Measurements from ENCODE around the gene MAML3.

MAML3 gene

GRCh38 chr4:139682309-139682708, 471.7 kb downstream of the MAML3 start:
- Mint-ChIP-seq H3K9me3 (peaks cover 18% of the 10 kb centered on the region), H3K27me3 (ENCODE audit: low read depth) (no peaks in the 10 kb centered on the region), H3K27ac (peak overlapping the region; percentile 38), H3K4me3 (no peak overlapping the region), H3K36me3 (ENCODE audit: low read depth) (peaks cover 52% of the 10 kb centered on the region), H3K4me1 (ENCODE audit: low read depth) (peaks cover 21% of the 10 kb centered on the region)

GRCh38 chr4:139676913-139677585, 476.9 kb downstream of the MAML3 start:
- no peaks in the 10 kb centered on the region for H3K27me3 Mint-ChIP-seq (ENCODE audit: low read depth)
- H3K4me1 Mint-ChIP-seq (ENCODE audit: low read depth): peaks cover 9% of the 10 kb centered on the region
- H3K9me3 Mint-ChIP-seq: no peaks in the 10 kb centered on the region
- peaks cover 28% of the 10 kb centered on the region for H3K36me3 Mint-ChIP-seq (ENCODE audit: low read depth)
- H3K4me3 Mint-ChIP-seq: no peak overlapping the region
- H3K27ac Mint-ChIP-seq: peak overlapping the region; percentile 7

DNA sequence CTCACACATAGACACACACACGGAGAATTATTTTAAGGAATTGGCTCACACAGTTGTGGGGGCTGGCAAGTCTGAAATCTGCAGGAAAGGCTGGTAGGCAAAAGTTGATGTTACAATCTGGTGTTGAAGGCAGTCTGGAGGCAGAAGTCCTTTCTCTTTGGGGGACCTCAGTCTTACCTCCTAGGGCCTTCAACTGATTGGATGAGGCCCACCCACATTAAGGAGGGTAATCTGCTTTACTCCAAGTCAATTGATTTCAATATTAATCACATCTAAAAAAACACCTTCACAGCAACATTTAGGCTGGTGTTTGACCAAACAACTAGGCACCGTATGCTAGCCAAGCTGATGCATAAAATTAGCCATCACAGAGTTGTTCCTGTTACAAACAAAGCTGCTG, 477.6 kb downstream of the MAML3 start:
- Mint-ChIP-seq H3K27ac (no peak overlapping the region), H3K9me3 (no peaks in the 10 kb centered on the region), H3K27me3 (ENCODE audit: low read depth) (no peaks in the 10 kb centered on the region), H3K4me1 (ENCODE audit: low read depth) (peaks cover 8% of the 10 kb centered on the region), H3K4me3 (no peak overlapping the region), H3K36me3 (ENCODE audit: low read depth) (peaks cover 27% of the 10 kb centered on the region)

DNA sequence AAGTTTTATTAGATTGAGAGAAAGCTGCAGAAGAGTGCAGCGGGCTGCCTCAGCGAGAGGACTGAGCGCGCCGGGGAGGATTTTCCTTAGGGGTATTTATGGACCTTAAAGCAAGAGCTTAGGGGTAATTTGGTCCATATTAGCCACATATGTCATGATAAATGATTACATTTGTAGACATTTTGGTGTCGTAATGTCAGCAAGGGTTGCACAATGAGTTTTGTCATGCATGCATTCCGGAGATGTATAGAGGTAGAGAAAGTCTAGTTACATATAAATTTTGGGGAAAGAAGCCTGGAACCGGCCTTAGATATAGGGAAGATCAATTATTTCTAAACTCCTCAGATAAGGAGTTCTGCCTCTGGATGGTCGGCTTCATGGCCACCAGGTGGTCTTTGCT, 478.3 kb downstream of the MAML3 start:
- H3K27ac Mint-ChIP-seq: no peak overlapping the region

DNA sequence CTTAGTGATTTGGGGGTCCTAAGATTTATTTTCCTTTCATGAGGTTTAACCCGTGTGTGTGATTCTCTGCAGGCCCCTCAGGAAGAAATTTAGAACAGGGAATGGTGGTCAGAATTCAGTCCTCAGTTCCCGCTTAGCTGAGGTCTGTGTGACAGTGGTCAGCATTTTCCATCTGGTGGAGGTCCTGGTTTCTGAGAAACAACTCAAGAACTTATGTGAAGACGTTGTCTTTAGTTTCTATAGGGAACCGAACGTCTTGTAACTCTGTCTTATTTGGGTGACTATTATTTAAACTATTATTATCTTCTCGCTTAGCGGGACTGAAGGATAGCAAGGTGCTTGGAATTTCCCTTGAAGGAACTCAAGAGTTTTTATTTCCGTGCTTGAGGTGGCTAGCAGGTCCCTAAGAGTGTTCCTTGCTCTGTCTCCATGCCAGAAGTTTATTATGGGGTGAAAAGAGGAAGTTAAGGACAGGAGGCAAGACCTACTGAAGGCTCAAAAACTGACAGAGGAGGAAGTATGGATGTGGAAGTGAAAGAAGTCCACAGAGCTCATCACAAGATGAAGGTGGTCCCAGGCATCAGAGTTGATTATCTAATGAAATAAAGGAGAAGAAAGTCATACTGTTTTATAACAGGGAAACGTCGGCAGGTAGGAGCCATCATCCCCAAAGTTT, 479.0 kb downstream of the MAML3 start:
- peaks cover 8% of the 10 kb centered on the region for H3K4me1 Mint-ChIP-seq (ENCODE audit: low read depth)
- H3K9me3 Mint-ChIP-seq: no peaks in the 10 kb centered on the region
- H3K4me3 Mint-ChIP-seq: no peak overlapping the region
- H3K36me3 Mint-ChIP-seq (ENCODE audit: low read depth): peaks cover 21% of the 10 kb centered on the region
- H3K27ac Mint-ChIP-seq: no peak overlapping the region
- no peaks in the 10 kb centered on the region for H3K27me3 Mint-ChIP-seq (ENCODE audit: low read depth)

More for the DNA sequence above, 478.3 kb downstream of the MAML3 start:
- no peaks in the 10 kb centered on the region for H3K27me3 Mint-ChIP-seq (ENCODE audit: low read depth)
- H3K9me3 Mint-ChIP-seq: no peaks in the 10 kb centered on the region
- no peak overlapping the region for H3K4me3 Mint-ChIP-seq
- peaks cover 22% of the 10 kb centered on the region for H3K36me3 Mint-ChIP-seq (ENCODE audit: low read depth)
- peaks cover 8% of the 10 kb centered on the region for H3K4me1 Mint-ChIP-seq (ENCODE audit: low read depth)

DNA sequence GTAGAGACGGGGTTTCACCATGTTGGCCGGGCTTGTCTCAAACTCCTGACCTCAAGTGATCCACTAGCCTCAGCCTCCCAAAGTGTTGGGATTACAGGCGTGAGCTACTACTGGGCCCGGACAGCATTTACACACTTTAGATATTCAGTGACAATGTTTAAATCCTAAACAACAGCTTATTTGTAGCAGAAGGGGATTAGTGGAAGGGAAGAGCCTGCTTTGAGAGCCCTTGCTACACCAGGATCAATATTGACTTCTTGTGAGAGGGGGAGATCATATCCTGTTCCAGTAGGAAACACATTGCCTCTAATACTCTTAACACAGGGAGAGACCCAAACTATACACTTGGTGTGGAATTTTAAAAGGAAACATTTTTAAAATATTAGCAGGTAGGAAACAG, 481.3 kb downstream of the MAML3 start:
- Mint-ChIP-seq H3K27ac (no peak overlapping the region), H3K9me3 (no peaks in the 10 kb centered on the region), H3K4me3 (no peak overlapping the region), H3K4me1 (ENCODE audit: low read depth) (peaks cover 23% of the 10 kb centered on the region), H3K36me3 (ENCODE audit: low read depth) (peaks cover 2% of the 10 kb centered on the region), H3K27me3 (ENCODE audit: low read depth) (no peaks in the 10 kb centered on the region)

DNA sequence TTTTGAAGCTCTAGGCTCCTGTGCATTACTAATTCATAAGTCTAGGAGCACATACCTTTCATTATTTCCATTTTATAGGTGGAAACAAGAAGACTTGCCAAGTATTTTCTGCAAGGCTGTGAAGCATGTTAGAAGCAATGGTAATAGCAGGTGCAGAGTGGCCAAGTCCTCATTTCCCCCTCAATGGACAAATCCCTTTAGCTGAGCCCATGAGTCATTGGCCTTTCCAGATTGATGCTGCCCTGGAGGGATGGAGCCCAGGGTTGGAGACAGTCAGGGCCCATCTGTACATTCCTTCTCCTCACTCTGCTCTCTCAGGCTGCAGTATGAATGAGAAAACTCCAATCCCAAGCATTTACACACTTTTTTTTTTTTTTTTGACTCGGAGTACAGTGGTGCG, 481.8 kb downstream of the MAML3 start:
- no peak overlapping the region for H3K27ac Mint-ChIP-seq
- H3K4me1 Mint-ChIP-seq (ENCODE audit: low read depth): peaks cover 23% of the 10 kb centered on the region
- no peaks in the 10 kb centered on the region for H3K9me3 Mint-ChIP-seq
- H3K27me3 Mint-ChIP-seq (ENCODE audit: low read depth): no peaks in the 10 kb centered on the region
- H3K36me3 Mint-ChIP-seq (ENCODE audit: low read depth): peaks cover 2% of the 10 kb centered on the region
- no peak overlapping the region for H3K4me3 Mint-ChIP-seq

- no peak overlapping the region for H3K27ac Mint-ChIP-seq
- H3K4me3 Mint-ChIP-seq: no peak overlapping the region
- H3K36me3 Mint-ChIP-seq (ENCODE audit: low read depth): no peaks in the 10 kb centered on the region
- H3K4me1 Mint-ChIP-seq (ENCODE audit: low read depth): peaks cover 23% of the 10 kb centered on the region
- no peaks in the 10 kb centered on the region for H3K27me3 Mint-ChIP-seq (ENCODE audit: low read depth)
- H3K9me3 Mint-ChIP-seq: no peaks in the 10 kb centered on the region
These were observed 483.2 kb downstream of the MAML3 start for GRCh38 chr4:139670775-139671174.

- no peaks in the 10 kb centered on the region for H3K9me3 Mint-ChIP-seq
- peaks cover 29% of the 10 kb centered on the region for H3K4me1 Mint-ChIP-seq (ENCODE audit: low read depth)
- no peak overlapping the region for H3K4me3 Mint-ChIP-seq
These were observed 484.1 kb downstream of the MAML3 start for GRCh38 chr4:139669890-139670289.

DNA sequence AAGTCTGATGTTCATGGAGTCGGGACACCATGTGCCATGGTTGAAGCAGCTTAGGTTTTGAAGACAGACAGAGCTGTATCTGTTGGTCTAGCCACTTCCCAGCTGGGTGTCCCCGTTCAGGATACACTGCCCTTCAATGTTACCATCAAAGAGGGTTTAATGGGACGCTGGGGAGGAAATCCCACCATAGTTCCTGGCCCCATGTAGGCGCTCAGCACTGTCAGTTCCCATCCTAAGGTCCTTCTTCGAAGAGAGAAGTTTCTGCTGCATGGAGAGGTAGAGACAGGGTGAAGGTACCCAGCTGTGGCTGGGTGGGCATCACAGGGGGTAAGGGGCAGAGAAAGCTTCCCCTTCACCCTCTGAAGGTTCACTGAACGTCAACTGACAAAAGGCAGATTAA, 484.6 kb downstream of the MAML3 start:
- Mint-ChIP-seq H3K27ac (no peak overlapping the region), H3K9me3 (no peaks in the 10 kb centered on the region), H3K36me3 (ENCODE audit: low read depth) (no peaks in the 10 kb centered on the region), H3K4me3 (no peak overlapping the region), H3K4me1 (ENCODE audit: low read depth) (peaks cover 29% of the 10 kb centered on the region), H3K27me3 (ENCODE audit: low read depth) (no peaks in the 10 kb centered on the region)

More at GRCh38 chr4:139669890-139670289, 484.1 kb downstream of the MAML3 start:
- H3K36me3 Mint-ChIP-seq (ENCODE audit: low read depth): no peaks in the 10 kb centered on the region
- H3K27me3 Mint-ChIP-seq (ENCODE audit: low read depth): no peaks in the 10 kb centered on the region
- no peak overlapping the region for H3K27ac Mint-ChIP-seq

DNA sequence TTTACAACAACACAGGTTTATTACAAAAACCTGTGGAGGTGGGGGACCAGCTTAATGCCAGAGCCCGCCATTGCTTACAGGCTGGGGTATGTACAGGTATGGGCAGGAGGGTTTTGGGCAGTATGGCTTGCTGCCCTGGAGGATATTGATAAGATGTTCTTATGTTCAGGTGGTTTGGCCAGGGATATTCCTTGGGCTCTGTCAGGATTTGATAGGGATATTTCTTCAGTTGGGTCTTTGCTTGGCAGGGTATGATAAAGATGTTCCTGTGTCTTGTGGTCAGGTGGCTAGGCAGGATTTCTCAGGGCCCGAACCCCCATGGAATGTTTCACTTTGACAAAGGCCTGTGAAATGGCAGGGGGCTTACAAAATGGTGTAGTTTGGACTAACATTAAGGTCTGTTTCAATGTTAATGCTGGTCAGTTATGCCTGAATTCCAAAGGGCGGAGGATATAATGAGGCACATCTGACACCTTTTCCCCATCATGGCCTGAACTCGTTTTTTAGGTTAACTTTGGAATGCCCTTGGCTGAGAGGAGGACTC, 485.3 kb downstream of the MAML3 start:
- no peaks in the 10 kb centered on the region for H3K36me3 Mint-ChIP-seq (ENCODE audit: low read depth)
- no peak overlapping the region for H3K4me3 Mint-ChIP-seq
- H3K9me3 Mint-ChIP-seq: no peaks in the 10 kb centered on the region
- no peaks in the 10 kb centered on the region for H3K27me3 Mint-ChIP-seq (ENCODE audit: low read depth)
- H3K4me1 Mint-ChIP-seq (ENCODE audit: low read depth): peaks cover 31% of the 10 kb centered on the region
- no peak overlapping the region for H3K27ac Mint-ChIP-seq

- Mint-ChIP-seq H3K36me3 (ENCODE audit: low read depth) (no peaks in the 10 kb centered on the region), H3K27me3 (ENCODE audit: low read depth) (no peaks in the 10 kb centered on the region), H3K9me3 (no peaks in the 10 kb centered on the region), H3K4me1 (ENCODE audit: low read depth) (peaks cover 32% of the 10 kb centered on the region), H3K4me3 (no peak overlapping the region), H3K27ac (no peak overlapping the region)
These were observed 485.9 kb downstream of the MAML3 start for GRCh38 chr4:139668036-139668435.
